Liver (tissue), 9 donors: Measurements from ENCODE around the gene RNF19B. TPM values are rescaled to one million over a fixed set of nuclear protein-coding genes. Genes with fewer than 3 reads are reported as not detected.
"Not testable (repeated sequence)": the region's sequence is repeated elsewhere in the genome, so short reads cannot be mapped to it uniquely, and the experiment has no call there.

ENCODE experiments used
- DNase-seq: peaks from one replicate; pipeline ENCODE4 v3.0.0-alpha.2; 2017; ENCODE audit warnings: low spot score
- H3K27ac ChIP-seq, 2 donors: one replicate each; pipeline ENCODE4 v1.7.0; 2013; ENCODE audit warnings: inconsistent platforms in 2 of 2, low read length in 2 of 2, control low read depth in 1 of 2, low read depth in 1 of 2, mild to moderate bottlenecking in 1 of 2
- H3K27me3 ChIP-seq, 4 donors: one replicate each; pipeline versions ENCODE4 v1.6.1 to v1.7.0; 2013; ENCODE audit warnings: low read length in 3 of 4, inconsistent platforms in 1 of 4, mild to moderate bottlenecking in 1 of 4, moderate library complexity in 1 of 4; ENCODE audit not compliant: control insufficient read depth in 4 of 4, insufficient read depth in 4 of 4
- H3K36me3 ChIP-seq, 4 donors: one replicate each; pipeline versions ENCODE4 v1.6.1 to v1.7.0; 2013; ENCODE audit warnings: low read length in 3 of 4, mild to moderate bottlenecking in 3 of 4, low read depth in 1 of 4, moderate library complexity in 1 of 4; ENCODE audit not compliant: control insufficient read depth in 4 of 4, insufficient read depth in 3 of 4
- H3K4me1 ChIP-seq, 4 donors: one replicate each; pipeline versions ENCODE4 v1.6.1 to v1.7.0; 2013; ENCODE audit warnings: low read length in 3 of 4, mild to moderate bottlenecking in 3 of 4, moderate library complexity in 1 of 4; ENCODE audit not compliant: control insufficient read depth in 4 of 4, insufficient read depth in 4 of 4
- H3K4me3 ChIP-seq, 3 donors: one replicate each; pipeline versions ENCODE4 v1.6.1 to v1.7.0; 2013; ENCODE audit warnings: low read length in 3 of 3, control low read depth in 1 of 3, low read depth in 1 of 3, mild to moderate bottlenecking in 1 of 3
- H3K9ac ChIP-seq, 2 donors: one replicate each; pipeline ENCODE4 v1.7.0; 2013; ENCODE audit warnings: low read length in 2 of 2, mild to moderate bottlenecking in 2 of 2, moderate library complexity in 2 of 2, control low read depth in 1 of 2, low read depth in 1 of 2
- H3K9me3 ChIP-seq, 4 donors: one replicate each; pipeline versions ENCODE4 v1.6.1 to v1.7.0; 2013; ENCODE audit warnings: low read length in 3 of 4; ENCODE audit not compliant: control insufficient read depth in 4 of 4
- ATF3 ChIP-seq: IDR thresholded peaks from 2 replicates; pipeline ENCODE4 v1.6.1; 2016; ENCODE audit warnings: antibody characterized with exemption
- FOXA1 ChIP-seq: IDR thresholded peaks from 2 replicates; pipeline ENCODE4 v1.6.1; 2016; ENCODE audit warnings: antibody characterized with exemption
- FOXA2 ChIP-seq: IDR thresholded peaks from 2 replicates; pipeline ENCODE4 v1.6.1; 2016; ENCODE audit warnings: antibody characterized with exemption
- HNF4A ChIP-seq, 2 donors: conservative IDR thresholded peaks; 2 replicates each; pipeline ENCODE4 v1.6.1; 2016; ENCODE audit warnings: antibody characterized with exemption in 2 of 2, mild to moderate bottlenecking in 2 of 2
- HNF4G ChIP-seq: IDR thresholded peaks from 2 replicates; pipeline ENCODE4 v1.6.1; 2016; ENCODE audit warnings: antibody characterized with exemption
- MAX ChIP-seq: IDR thresholded peaks from 2 replicates; pipeline ENCODE4 v1.6.1; 2016; ENCODE audit warnings: antibody characterized with exemption
- NR2F2 ChIP-seq: IDR thresholded peaks from 2 replicates; pipeline ENCODE4 v1.6.1; 2016; ENCODE audit warnings: antibody characterized with exemption
- REST ChIP-seq: IDR thresholded peaks from 2 replicates; pipeline ENCODE4 v1.6.1; 2016; ENCODE audit warnings: antibody characterized with exemption, mild to moderate bottlenecking
- RXRA ChIP-seq, 2 donors: IDR thresholded peaks; 2 replicates each; pipeline ENCODE4 v1.6.1; 2017 to 2018; ENCODE audit warnings: antibody characterized with exemption in 2 of 2, mild to moderate bottlenecking in 1 of 2
- ZBTB33 ChIP-seq: IDR thresholded peaks from 2 replicates; pipeline ENCODE4 v1.6.1; 2016; ENCODE audit warnings: antibody characterized with exemption
- WGBS: extraction: QIAGEN DNeasy Blood & Tissue Kit; methylation state at CpG from one replicate; pipeline ENCODE4 v1.1.7; 2013; 5-methylcytosine and 5-hydroxymethylcytosine counted together
- polyA plus RNA-seq, 2 donors: library from polyadenylated mRNA; stranded (reverse) in 1 of 2; unstranded in 1 of 2; fragments of 200-250 nt in 1 of 2; fragments of >200 nt in 1 of 2; fragmentation: Nextera tagmentation in 1 of 2; extraction: Ambion mirVana in 1 of 2; gene quantifications; one replicate each; pipeline versions ENCODE4 v1.2.1 to v1.2.3, GENCODE V29; 2013 to 2015
- total RNA-seq, 2 donors: library from RNA; depleted of rRNA; stranded (reverse); fragments of >200 nt; gene quantifications; one replicate each; pipeline ENCODE4 v1.2.3, GENCODE V29; 2014
- donor health status: healthy.
- donor health status: healthy.
- donor health status: healthy.
- donor health status: healthy.
- donor health status: healthy.

The RNF19B gene
- total and polyA plus RNA-seq, 4 donors = 2.2 to 8.3 (median 5.0) TPM

GRCh38 chr1:32906654-32907053 lies 58.0 kb downstream of the RNF19B start:
- TF ChIP-seq NR2F2 (no peak), FOXA2 (no peak), ZBTB33 (no peak), MAX (no peak), REST (no peak), HNF4G (no peak), HNF4A (conservative IDR thresholded peaks at IDR 0.05) (no peak), ATF3 (no peak), FOXA1 (no peak)
- no peak for DNase-seq
- Histone ChIP-seq H3K9ac (no peak overlapping the region), H3K27me3 (no peaks in the 10 kb centered on the region), H3K27ac (no peak overlapping the region), H3K36me3 (no peaks in the 10 kb centered on the region), H3K4me1 (peaks cover 4 to 6% (median 5%) of the 10 kb centered on the region in 4 donors), H3K4me3 (no peak overlapping the region), H3K9me3 (no peaks in the 10 kb centered on the region)
- WGBS = 93% methylated on average over 7 of the region's 7 CpGs

GRCh38 chr1:32905588-32905987 lies 59.0 kb downstream of the RNF19B start:
- not testable (repeated sequence) for H3K27ac ChIP-seq, DNase-seq, H3K27me3 ChIP-seq, H3K4me3 ChIP-seq, H3K36me3 ChIP-seq, H3K9me3 ChIP-seq, H3K9ac ChIP-seq
- H3K4me1 ChIP-seq = peaks cover 4 to 14% (median 10%) of the 10 kb centered on the region in 4 donors
- WGBS = 83% methylated on average over 10 of the region's 10 CpGs

GRCh38 chr1:32904797-32905196 lies 59.8 kb downstream of the RNF19B start:
- TF ChIP-seq HNF4A (conservative IDR thresholded peaks at IDR 0.05) (peak in 1 of 2 donors; percentile 1), RXRA (IDR thresholded peaks at IDR 0.05) (no peak)
- Histone ChIP-seq H3K4me1 (peaks cover 4 to 16% (median 11%) of the 10 kb centered on the region in 4 donors), H3K4me3 (no peak overlapping the region), H3K27me3 (no peaks in the 10 kb centered on the region), H3K9me3 (no peaks in the 10 kb centered on the region), H3K27ac (no peak overlapping the region), H3K36me3 (no peaks in the 10 kb centered on the region), H3K9ac (no peak overlapping the region)
- no peak for DNase-seq
- 44% methylated on average over 2 of the region's 2 CpGs for WGBS
